Activated T-cell treated with anti-CD3 and anti-CD28 coated beads, Interleukin-2, amount 50 U/mL, for 1 hour (primary cell): ENCODE measurements around the gene ZNF697.

ENCODE experiments used
- DNase-seq: peaks from one replicate; pipeline ENCODE4 v3.0.0-alpha.2; 2020

ZNF697 gene

GRCh38 chr1:119662034-119662437 is 14.0 kb upstream of the ZNF697 start:
- DNase-seq, result no peak

DNA sequence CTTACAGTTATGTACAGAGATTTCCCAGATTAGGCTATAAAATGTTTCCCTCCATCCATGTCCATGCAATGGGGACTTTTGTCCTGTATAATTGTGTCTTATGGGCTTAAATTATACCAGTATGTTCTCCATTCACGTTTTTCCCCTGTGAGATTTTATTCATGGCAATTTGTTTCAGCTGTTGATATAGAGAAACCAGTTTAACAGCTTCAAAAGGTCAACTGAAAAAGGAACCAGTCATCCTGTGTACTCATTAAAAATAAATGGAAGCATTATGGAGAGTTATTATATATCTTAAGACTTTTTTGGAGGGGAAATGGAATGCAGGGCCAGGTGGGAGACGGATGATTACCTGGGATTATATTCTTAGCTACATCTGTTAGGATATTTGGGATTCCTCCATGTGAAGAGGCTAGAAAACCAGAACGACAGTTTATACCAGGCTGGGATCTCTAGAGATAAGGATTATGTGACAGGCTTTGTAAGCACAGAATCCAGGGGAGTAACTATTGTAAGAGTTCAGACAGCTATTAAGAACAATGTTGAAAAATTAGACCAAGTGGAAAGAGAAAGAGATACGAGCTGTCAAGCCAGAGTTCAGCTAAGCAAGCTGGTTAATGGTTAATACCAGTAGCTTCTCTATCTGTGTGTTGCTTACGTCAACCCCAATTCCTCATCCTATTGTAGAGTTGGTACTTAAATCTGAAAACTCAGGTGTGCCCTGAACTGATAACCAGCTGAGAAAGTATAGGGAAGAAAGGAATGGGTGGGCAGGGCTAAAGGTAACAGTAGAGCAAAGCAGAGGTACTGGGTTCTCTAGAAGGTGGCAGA is 12.4 kb upstream of the ZNF697 start:
- no peak for DNase-seq

DNA sequence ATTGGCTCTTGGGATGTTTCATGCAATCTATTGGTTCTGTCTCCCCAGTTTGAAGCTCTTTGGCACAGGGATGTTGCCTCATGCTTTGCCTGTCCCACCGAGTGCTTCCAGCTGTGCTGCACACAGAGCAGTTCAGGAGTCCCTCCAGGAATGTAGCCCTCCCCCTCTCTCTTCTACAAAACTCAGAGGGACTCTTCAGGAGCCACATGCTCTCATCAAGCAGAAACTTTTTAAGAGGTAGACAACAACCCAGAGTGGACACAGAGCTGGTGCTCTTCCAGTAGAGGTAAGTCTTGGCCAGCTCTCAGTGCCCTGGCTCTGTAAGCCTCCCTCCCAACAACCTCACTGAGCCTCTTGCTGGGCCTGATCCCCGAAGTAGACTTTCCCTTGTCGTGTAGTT is 11.6 kb upstream of the ZNF697 start:
- no peak for DNase-seq

DNA sequence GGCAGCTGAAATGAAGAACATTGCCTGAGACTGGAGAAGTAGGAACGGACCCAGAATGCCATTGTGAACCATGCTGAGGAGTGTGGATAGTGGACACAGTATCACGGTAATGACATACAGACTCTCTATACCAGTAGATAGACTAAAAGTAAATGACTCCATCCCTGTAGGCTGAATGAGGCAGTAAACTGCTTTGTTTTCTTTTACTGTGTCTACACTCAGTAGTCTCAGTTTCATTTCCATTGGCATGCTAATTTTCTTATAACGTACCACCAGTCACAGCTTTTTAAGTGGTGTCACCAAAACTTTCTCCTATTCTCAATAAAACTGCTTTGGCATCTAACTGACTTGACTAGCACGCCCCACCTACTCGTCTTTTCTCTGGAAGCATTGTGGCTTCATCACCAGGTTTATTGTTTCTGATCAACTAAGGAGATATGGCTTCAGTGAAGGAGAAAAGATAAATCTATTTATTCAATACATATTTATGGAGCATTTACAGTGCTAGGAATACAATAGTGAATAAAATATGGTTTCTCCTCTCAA is 8.4 kb upstream of the ZNF697 start:
- no peak for DNase-seq

DNA sequence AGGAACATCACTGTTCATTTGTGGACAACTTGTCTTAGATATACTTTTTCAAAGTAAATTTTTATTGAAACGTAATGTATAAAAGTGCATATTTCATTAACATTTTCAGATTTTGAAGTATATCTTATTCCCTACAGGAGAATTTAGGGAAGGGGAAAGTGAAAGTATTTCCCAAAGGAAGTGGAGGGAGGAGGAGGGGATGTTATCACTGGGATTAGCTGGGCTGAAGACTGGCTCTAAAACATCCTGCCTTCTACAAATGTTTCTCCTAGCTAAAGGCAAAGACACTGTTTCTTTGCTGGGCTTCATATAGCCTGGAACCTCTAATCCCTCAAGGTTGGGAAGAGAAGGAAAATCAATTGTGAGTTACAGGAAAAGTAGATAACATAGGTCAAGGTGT is 7.1 kb upstream of the ZNF697 start:
- no peak for DNase-seq

- DNase-seq, result no peak
These were observed 5.7 kb upstream of the ZNF697 start for GRCh38 chr1:119653839-119654170.

- DNase-seq, result no peak
These were observed 5.2 kb upstream of the ZNF697 start for GRCh38 chr1:119653135-119653838.

DNA sequence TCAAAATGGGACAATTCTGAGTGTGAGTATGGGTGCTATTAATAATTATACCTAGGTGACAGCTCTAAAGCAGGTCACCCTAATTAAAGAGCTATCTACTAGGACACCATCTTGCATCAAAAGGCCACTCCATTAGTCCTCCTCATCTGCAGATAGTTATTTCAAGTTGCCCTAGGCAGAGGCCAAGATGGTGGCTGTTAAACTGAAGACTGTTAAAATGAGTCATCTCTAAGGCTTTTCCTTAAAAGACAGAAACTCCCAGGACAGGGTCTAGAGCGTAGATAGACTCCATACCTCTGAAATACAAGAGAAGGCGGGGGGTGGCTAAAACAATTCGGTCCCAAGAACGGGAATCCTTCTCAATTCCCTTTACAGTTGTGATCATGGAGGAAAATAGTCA is 4.5 kb upstream of the ZNF697 start:
- DNase-seq, result no peak

- no peak for DNase-seq
These were observed 3.6 kb upstream of the ZNF697 start for GRCh38 chr1:119651641-119652040.

DNA sequence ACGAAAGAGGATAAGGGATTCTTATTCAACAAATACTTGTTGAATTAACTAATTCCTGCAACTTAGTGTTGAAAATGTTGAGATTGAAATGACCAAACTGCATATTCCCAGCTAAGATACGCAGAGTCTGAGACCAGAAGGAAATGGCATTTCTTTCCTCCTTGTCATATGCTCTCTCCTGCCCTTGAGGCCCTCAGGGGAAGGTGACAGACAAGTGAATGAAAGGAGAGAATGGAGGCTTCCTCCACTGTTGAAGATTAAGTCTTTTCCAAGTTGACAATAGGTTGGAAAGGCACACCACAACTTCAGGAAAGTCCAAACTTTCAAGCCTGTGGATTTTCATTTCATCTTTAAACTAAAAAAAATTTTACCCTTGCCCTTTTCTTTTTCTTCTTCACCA is 3.1 kb upstream of the ZNF697 start:
- DNase-seq, result no peak

- no peak for DNase-seq
These were observed 546 bp upstream of the ZNF697 start for GRCh38 chr1:119648620-119649004.

DNA sequence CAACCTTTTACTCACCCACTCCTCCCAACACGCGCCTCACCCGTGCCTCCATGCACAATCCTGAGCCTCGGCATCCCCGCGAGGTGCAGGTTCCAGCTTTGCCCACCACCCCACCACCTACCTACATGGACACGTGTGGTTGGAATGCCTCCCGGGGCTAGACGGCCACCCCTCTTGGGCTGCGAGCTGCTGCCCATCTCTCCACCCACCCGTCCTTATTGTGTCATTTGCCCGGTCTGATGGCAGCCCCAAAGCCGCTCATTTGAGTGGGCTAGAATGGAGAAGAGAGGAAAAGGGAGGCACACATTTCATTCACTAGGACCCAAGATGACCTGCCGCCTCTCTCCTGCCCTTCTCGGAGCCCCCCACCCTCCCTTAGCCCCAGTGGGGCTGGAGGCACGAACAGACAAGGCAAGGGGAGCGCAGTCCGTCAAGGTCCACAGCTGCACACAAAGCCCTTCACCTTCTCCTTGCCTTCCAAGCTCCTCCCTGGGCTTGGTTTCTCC is 785 bp downstream of the ZNF697 start:
- DNase-seq, result no peak

DNA sequence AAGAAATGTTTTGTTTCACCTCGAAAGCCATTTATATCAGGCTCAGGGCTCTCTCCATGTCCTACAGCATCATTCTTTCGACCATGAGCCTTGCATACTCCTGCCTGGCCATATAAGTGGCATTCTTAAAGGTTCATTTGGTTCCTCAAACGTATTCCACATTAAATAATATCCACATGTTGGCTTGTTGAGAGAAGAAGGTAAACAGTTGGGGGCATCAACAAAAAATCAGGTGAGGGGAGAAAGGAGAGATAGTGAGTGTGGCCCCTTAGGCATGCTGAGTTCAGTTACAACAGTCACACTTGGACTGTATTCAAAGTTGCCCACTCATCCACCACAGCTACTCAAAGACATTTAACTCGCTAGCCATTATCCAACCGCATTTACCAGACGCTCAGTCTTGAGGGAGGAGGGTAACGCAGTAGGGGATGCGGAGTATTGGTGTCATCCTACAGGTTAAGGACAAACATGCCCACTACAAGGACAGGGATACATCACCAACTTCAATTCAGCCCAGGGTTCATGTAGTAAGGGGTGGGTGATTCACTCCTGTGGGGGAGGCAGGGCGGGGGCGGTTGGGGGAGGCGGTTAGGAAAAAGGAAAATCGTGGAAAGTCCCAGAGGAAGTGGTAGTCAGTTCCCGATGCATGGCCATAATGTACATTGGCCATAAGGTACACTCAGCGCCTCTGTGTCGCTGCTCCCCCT is 1.4 kb downstream of the ZNF697 start:
- DNase-seq, result no peak

DNA sequence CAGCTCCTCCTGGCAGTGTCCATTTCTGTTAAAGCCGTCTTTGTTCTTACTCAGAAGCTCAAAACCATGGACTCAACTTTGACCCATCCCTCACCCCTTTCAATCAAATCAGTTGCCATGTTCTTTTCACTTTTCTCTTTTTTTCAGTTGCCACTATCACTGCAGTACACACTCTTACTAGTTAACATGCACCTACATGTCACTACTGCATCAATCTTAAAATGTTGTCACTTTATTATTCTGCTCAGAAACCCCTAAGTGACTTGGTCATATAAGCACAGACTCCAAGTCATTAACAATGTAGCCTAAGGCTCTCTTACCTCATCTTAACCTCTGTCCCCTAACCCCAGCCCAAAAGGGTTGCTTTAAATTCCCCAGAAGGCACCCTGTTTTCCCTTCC is 9.0 kb downstream of the ZNF697 start:
- no peak for DNase-seq

DNA sequence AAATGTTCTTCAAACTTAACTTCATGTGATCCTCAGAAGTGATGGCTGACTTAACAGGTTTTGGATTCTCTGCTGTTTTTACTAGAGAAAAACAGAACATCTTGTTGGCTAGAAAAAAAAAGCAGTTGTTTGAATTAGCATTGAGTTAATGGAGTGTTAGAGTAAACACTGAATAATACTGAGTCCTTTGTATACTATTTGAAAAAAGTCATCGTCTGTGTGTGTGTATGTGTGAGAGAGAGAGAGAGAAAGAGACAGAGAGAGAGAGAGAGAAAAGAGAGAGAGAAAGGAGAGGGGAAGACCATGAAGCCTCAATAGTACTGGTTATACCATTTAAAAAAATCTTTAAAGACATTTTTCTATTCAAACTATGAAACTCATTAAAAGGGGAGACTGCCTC is 10.4 kb downstream of the ZNF697 start:
- DNase-seq, result no peak

- DNase-seq, result no peak
These were observed 11.5 kb downstream of the ZNF697 start for GRCh38 chr1:119636491-119637089.

- no peak for DNase-seq
These were observed 12.2 kb downstream of the ZNF697 start for GRCh38 chr1:119635811-119636390.

DNA sequence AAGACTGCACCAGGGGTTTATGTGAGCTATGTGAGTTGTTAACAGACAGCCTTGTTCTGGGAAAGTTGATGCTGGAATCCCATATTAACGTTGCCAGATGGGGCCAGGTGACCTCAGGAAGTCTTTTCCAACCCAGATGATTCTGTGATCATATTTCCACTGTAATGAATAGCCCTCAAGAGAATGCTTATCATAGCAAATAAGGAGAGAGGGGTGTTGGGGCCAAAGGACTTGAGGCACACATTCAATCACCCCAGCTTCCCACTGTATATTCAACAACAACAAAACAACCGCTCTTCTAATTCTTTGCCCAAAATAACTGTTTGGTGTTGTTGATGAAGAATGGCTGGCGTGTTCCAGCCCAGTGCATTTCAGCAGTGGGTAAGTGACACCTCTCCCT is 14.1 kb downstream of the ZNF697 start:
- DNase-seq, result no peak

DNA sequence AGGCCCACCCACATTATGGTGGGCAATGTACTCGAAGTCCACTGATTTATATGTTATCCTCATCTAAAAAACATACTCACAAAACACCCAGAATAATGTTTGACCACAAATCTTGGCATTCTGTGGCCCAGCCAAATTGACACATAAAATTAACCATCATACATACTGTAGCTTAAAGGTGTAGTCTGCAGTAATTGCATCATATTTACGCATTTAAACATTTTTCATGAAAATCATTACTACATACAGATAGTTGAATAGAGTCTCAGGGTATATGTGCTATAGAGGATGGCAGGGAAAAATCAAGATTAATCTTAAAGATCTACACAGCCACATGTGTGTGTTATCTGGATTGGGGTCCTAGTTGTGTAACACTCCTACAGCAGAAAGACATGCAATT is 14.5 kb downstream of the ZNF697 start:
- DNase-seq, result no peak

GRCh38 chr1:119632841-119633240 is 15.2 kb downstream of the ZNF697 start:
- DNase-seq, result no peak

DNA sequence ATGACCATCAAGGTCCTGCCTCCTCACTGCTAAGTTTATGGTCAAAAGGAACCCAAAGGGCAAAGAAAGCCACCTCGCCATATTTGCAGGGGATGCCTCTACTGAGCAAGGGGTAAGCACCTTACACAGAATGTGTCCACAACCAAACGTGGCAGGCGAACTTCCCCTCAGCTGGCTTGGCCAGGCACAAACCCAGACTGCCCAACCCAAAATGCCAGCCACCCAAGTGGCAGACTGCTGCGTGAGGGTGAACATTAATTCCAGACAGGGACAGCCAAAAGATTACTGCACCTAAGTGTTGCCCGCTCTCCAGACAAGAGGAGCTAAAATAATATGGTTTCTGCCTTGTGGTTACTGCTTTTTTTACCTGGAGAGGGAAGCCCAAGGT is 16.0 kb downstream of the ZNF697 start:
- no peak for DNase-seq

DNA sequence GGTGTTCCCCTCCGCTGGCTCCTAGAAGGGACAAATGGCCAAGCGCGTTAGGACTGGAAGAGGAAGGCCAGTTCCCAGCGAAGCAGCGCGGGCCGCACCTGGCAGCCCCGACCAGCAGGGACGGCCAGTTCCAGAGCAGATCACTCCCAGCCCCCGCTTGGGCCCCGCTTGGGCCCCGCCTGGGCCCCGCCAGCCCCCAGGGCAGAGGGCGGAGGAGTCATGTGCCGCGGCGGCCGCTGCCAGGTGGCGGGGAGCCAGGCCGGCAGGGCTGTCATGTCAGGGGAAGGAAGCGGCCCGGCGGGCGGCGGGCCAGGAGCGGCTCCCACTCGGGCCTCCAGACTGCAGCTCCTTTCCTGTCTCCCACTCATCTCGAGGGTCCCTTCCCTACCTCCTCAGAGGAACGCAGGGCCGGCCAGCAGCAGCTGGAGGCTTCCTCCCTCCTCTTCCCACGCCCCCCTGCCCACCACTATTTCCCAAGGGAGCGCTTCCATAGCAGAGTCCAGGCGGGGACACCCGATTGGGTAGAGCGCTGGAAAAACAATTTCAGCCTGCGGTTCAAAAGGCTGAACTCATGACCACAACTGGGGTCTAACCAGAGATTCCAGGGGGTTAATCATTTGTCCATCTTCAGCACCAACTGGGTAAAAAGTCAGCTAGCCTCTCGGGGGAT is 16.5 kb downstream of the ZNF697 start:
- no peak for DNase-seq
